HG03039 (cell line): ENCODE measurements around the gene CCSER2.
"Not testable (repeated sequence)": the region's sequence is repeated elsewhere in the genome, so short reads cannot be mapped to it uniquely, and the experiment has no call there.

ENCODE experiments used
- ATAC-seq: cut with Tn5 transposase; IDR thresholded peaks from one replicate; pipeline ENCODE4 v1.9.1; 2021; ENCODE audit warnings: mild to moderate bottlenecking, moderate library complexity; ENCODE audit not compliant: unreplicated experiment

Gene CCSER2

GRCh38 chr10:84511709-84512285 lies 183.4 kb downstream of the CCSER2 start:
- ATAC-seq = no peak

- ATAC-seq = no peak
These were observed 189.2 kb downstream of the CCSER2 start for GRCh38 chr10:84517554-84517953.

DNA sequence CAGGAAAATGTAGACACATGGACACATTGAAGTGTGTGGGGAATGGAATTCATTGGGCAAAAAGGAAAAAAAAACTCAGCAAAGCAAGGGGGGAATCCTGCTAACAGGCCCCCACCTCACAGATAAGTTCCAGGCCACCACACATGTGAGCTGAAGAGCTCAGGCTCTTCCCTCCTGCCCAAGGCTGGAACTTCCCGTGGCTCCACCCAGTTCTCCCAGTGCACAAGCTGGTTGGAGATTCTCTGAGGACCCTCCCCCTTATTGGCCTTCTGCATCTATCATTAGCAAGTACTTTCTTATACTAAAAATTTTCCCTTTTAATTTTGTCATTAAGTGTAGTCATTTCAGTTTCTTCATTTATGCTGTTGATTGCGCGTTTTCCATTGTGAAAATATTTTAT lies 190.8 kb downstream of the CCSER2 start:
- ATAC-seq = no peak

GRCh38 chr10:84521013-84521412 lies 192.6 kb downstream of the CCSER2 start:
- no peak for ATAC-seq

DNA sequence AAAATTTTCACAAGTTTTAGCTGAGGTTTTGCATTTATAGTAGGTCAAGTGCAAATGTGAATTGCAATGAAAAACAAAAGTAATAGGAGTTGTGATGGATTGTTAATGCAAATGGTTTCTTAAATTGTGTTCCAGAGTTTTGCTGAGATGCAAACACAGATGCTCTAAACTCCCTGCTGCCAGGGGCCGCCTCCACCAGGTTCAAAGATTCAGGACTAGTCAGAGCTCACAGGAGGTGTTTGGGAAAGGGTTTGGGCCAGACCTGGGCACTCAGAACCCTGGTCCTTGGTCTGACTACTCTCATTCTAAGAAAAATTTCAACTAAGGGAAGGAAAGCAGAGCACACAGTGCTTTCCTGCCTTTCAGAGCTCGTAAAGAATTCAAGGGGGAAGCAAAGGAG lies 193.1 kb downstream of the CCSER2 start:
- ATAC-seq = no peak

- no peak for ATAC-seq
These were observed 194.4 kb downstream of the CCSER2 start for GRCh38 chr10:84522612-84523462.

GRCh38 chr10:84523526-84523925 lies 195.1 kb downstream of the CCSER2 start:
- ATAC-seq = no peak

- no peak for ATAC-seq
These were observed 196.0 kb downstream of the CCSER2 start for GRCh38 chr10:84524435-84524834.

DNA sequence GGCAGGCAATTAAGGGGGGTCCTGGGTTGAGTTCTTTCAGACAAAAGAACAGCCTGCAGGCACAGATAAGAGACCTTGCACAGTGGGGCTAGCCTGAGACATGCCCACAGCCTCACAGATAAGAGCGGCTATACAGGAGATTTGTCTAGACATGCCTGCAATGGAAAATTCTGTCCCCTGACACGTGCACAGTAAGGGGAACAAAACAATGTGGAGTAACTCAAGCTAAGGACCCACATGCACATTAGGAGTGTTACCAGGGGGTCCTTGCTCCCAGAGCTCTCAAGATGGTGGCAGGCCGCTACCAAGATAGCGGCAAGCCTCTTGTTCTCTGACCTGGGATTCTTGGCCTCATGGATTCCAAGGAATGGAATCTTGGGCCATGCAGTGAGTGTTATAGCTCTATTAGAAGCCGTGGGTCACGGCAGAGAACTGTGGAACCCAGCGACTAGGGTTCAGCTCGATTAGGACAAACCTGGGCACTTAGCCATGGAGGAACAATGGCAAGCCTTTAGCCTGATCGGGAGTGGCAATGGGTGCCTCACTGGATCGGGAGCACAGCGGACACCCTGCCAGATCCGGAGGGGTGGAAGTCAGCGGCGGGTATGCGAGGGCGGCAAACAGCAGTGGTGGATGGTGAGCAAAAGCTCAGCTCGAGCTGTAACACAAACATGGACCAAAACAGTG lies 196.9 kb downstream of the CCSER2 start:
- ATAC-seq = no peak

DNA sequence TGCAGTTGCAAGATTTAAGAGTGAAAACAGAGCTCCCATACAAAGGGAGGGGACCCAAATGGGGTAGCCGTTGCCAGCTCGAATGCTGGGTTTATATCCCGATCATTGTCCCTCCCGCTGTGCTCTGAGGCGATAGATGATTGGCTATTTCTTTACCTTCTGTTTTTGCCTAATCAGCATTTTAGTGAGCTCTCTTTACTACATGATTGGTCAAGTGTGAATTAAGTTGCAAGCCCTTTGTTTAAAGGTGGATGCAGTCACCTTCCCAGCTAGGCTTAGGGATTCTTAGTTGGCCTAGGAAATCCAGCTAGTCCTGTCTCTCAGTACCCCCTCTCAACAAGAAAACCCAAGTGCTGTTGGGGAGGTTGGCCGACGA lies 197.4 kb downstream of the CCSER2 start:
- not testable (repeated sequence) for ATAC-seq

GRCh38 chr10:84527386-84527785 lies 199.0 kb downstream of the CCSER2 start:
- ATAC-seq = not testable (repeated sequence)

DNA sequence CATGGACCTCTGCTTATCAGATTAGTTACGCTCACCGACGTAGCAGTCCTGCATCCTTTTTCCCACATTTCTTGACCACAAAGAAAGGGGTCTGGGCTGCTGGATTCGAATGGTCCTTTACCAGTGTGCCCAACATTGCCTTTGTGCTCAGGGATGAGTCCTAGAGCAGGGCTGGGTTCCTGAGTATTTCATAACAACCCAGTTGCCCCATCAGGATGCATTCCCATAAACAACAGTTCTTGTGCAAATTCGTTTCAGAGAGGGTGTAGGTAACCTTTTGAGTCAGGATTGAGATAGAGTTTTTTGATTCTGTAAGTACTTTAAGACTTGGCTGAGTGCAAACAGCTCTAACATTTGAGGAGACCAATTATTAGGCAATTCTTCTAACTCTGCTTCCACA lies 200.1 kb downstream of the CCSER2 start:
- not testable (repeated sequence) for ATAC-seq

DNA sequence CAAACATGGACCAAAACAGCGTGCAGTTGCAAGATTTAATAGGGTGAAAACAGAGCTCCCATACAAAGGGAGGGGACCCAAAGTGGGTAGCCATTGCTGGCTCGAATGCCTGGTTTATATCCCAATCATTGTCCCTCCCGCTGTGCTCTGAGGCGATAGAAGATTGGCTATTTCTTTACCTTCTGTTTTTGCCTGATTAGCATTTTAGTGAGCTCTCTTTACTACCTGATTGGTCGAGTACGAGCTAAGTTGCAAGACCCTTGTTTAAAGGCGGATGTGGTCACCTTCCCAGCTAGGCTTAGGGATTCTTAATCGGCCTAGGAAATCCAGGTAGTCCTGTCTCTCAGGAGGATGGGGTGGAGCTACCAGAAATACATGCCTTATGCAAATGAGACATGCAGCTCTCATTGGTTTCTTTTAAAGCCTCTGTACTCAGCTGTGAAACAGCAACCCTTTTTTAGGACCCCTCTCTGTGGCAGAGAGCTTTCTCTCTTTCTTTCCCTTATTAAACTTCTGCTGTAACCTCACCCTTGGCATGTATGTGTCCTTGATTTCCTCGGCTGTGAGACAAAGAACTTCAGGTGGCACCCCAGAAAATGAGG lies 202.4 kb downstream of the CCSER2 start:
- ATAC-seq = no peak

GRCh38 chr10:84531396-84531795 lies 203.0 kb downstream of the CCSER2 start:
- no peak for ATAC-seq

DNA sequence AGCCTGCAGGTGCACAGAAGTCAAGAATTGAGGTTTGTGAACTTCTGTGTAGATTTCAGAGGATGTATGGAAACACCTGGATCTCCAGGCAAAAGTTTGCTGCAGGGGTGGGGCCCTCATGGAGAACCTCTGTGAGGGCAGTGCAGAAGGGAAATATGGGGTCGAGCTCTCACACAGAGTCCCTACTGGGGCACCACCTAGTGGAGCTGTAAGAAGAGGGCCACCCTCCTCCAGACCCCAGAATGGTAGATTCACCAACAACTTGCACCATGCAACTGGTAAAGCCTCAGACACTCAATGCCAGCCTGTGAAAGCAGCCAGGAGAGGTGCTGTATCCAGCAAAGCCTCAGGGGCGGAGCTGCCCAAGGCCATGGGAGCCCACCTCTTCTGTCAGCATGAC lies 205.8 kb downstream of the CCSER2 start:
- no peak for ATAC-seq

DNA sequence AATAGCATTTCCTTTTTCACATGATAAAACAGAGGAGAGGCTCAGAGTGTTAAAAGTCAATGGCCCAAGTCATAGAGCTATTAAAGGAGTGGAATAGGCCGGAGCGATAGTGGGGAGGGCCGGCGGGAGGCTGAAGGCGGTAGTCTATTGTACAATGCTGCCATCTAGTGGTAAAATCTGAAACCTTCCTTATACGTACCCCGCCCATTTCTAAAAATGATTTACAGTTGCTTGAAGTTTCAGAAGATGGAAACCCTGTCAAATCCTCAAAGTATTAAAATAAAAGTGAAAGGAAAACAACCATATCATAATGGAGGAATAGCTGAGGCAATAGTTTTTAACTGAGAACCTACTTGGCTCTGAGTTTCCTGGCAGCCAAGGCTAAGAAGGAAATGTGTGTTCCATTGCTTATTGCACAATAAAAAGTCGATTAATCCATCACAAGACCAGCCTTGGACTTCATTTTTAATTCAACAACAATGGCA lies 209.1 kb downstream of the CCSER2 start:
- ATAC-seq = peak; percentile 57

GRCh38 chr10:84538036-84538435 lies 209.6 kb downstream of the CCSER2 start:
- no peak for ATAC-seq

GRCh38 chr10:84539216-84539615 lies 210.8 kb downstream of the CCSER2 start:
- no peak for ATAC-seq

DNA sequence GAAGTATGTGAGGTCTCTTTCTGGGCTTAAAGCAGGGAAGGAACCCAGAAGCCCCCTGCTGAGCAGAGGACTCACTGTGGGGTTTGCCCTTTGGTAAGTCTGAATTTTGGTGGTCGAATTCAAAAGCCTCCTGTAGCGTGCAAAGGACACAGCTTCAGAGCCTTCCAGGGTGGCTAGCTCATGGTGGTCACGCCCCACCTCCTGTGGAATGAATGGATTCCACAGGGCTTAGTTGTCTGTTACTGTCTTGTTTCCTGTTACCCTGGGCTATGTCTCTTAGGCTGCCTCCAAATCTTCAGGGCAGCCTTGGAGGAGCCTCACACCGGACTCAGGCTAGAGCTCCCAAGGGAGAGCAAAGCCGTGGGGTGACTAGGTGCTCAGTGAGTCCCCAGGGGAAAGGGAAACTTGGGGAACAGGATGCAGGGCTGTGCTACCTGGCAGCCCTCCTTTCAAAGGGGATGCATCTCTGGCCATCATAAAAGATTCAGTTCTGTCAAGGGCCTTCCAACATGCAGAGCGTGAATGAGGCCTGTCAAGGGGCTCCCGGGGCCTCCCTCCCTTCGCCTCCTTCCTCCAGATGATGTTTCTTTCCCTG lies 211.7 kb downstream of the CCSER2 start:
- ATAC-seq = no peak

- ATAC-seq = peak; percentile 87
These were observed 212.4 kb downstream of the CCSER2 start for GRCh38 chr10:84540617-84541288.

DNA sequence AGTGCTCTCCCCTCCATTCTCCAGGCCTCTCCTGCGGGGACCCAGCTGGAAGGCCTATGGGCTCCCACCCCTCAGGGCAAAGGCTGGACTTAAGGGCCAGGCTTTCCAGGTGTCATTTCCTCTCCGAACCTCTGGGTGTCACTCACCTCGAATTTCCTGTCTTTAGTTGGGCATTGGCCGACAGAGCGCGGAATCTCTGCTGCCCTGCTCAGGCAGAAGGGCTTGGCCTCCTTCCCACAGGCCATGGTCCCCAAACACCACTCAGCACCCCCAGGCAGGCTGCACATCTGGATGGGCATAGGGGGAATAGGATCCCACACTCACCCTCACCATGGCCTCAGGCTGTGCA lies 212.9 kb downstream of the CCSER2 start:
- ATAC-seq = no peak
